Nasal cavity respiratory epithelium epithelial cell of viscerocranial mucosa (primary cell): ENCODE data around the gene COPA. TPM values are rescaled to one million over a fixed set of nuclear protein-coding genes. Genes with fewer than 3 reads are reported as not detected.

Source experiments
- total RNA-seq: library from RNA; depleted of rRNA; stranded (reverse); fragments of >200 nt; gene quantifications from 2 replicates; pipeline ENCODE4 v1.2.3, GENCODE V29; 2014

Gene COPA
- 156 and 194 TPM in 2 replicates for total RNA-seq

DNA sequence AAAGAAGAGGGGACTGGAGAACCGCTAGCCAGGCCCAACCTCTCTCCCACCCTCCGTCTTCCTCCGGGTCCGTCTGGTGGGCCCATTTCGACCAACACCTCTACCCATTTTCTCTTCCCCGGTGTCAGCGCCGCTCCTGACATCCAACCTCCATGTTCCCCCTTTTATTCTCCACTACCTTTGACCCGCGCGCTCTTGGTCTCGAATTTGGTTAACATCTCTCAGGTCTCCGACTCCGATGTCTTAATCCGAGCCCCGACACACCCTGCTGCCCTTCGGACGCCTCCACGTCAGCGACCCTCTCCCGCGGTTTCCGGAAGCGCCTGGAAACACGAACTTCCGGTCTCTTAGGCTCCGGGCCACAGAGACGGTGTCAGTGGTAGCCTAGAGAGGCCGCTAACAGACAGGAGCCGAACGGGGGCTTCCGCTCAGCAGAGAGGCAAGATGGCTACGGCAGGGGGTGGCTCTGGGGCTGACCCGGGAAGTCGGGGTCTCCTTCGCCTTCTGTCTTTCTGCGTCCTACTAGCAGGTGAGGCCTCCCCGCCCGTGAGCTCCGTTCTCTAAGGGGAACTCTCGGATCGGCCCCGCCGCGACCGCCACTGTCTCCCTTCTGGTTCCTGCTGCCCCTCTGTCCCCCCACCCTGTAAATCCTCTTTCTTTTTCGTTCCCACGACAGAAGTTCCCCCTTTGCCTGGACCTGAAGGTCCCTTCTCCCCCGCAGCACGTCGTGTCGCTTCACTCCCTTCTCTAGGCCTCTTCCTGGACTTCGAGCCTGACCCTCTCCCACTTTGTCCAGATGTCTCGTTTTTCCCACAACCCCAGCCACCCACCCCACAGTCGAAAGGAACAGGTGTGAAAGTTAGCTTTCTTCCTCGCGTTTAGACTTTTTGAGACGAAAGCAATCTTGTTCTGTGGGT, at the start of gene COPA, which contains the start of gene NCSTN:
Gene COPA, minus strand, starts transcription at position 298 of the 917 bp plus-strand sequence. Its CDS starts 80 bp downstream, at position 218.
Gene NCSTN, plus strand, starts transcription at position 431 of the 917 bp plus-strand sequence. Its CDS starts 14 bp downstream, at position 445.

DNA sequence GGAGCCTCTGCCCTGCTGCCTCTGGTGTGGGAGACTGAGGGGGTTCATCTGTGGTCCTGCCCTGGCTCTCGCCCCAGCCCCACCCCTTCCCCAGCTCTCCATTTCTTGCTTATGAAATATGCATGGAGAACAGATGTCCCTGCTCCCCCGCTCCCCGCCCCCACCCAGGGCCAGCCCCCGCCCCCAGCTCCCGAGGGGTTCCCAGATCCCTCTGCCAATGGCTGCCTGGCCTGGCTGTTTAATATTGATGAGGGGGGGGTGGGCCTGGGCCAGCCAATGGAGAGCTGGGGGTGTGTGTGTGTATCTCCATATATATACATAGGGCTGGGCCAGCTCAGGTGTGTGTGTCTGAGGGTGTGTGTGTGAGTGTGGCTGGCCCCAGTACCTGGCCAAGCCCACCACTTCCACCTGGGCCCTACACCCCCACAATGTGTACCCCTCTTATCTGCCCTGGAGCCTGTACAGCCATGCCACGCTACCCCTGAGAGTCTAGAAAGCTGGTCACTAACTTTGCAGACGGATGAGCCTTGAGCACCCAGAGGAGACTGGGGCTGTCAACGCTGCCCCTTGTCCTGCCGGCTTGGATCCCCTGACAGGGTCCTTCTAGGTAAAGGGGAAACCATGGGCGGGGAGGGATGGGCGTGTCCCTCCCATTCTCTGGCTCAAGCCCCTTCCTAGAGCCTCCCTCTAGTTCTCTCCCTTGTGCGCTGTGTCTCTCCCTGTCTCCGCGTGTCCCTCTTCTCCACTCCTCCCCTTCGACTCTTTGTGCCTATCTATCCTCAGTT, 23.9 kb upstream of the COPA start, which contains the start of gene NHLH1:
Gene NHLH1, plus strand, starts transcription at position 341 of the 785 bp plus-strand sequence. CDS start 3,661 bp downstream, outside the sequence.

DNA sequence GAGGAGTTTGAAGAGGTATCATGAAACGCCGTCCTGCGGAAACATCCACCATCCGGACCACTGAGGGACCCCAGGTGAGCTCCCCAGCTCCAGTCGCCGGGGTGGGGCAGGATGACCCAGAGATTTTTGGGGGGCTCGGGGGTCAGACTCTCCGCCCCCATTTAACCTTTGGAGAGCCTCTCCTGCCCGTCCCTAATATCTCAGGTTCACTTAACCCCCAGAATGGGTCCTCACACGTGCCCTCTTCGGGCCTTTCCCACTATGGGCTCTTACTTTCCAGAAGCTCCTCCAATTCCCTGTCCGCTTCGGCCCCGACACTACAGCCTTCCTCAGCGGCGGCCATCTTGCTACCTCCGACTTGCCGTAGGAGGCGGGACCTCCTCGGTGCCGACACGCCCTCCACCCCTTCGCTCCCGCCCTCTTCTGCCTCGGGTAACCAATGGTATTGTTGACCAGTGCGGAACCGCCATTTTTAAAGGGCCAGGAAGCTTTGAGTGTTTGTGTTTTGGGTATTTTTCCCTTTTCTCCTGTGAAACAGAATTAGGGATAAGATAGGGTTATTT, 58.2 kb downstream of the COPA start, which contains the start of gene PEX19:
Gene PEX19, minus strand, starts transcription at position 352 of the 563 bp plus-strand sequence. Its CDS starts 9 bp downstream, at position 343.

DNA sequence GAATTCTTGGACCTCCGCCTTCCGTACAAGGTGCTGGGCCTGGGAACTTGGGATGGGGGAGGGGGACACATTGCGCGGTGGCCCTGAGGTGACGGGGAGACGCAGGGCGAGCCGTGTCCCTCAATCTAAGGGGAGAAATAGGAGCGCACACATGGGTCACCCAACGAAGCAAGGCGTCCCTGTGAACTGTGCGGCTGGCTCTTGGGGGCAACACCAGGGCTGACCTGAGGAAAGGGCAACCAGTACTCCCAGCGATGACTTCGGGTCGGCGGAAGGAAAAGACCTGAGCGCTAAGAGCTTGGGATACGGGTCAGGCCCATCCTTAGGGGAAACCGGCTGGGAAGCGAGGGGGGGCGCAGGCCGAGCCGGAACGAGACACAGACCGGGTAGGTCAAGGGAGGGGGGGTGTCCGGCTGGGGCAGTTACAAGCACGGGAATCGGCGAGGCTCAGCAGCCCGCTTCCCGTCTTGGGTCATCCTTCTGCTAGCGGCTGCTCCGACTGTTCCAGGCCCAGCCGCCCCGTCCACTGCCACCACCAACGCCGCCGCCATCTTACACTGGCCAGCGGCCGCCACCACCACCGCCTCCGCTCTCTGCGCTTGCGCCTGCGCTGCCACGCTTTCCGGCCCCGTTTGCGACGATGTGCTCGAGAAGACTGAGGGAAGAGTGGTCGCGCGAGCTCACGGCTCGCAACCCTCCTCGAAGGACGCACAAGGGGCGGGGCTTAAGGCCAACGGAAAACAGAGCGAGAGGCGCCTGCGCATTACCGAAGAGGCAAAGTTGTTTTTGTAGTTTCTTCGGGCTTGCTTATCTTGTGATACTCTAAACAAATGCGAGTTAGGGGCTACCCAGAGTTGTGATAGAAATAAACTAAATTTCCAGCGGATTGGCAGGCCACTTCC, 80.9 kb downstream of the COPA start, which contains the start of gene DCAF8:
Gene DCAF8, minus strand, starts transcription at position 657 of the 902 bp plus-strand sequence. CDS start 18,541 bp downstream, outside the sequence.

Other genes starting within 250 kb of the COPA start
- 37.9 and 79.6 TPM in 2 replicates for gene IGSF8, start 244.6 kb downstream of the COPA start, total RNA-seq
- gene ATP1A2, start 227.5 kb downstream of the COPA start, total RNA-seq: not detected in 2 replicates
- not detected in 2 replicates for gene ATP1A4, start 191.6 kb downstream of the COPA start, total RNA-seq
- not detected in 2 replicates for gene CASQ1, start 152.7 kb downstream of the COPA start, total RNA-seq
- gene PEA15, start 137.9 kb downstream of the COPA start, total RNA-seq: 25.6 and 93.9 TPM in 2 replicates
- gene DCAF8, start 80.7 kb downstream of the COPA start, total RNA-seq: 53.0 and 71.9 TPM in 2 replicates
- gene PEX19, start 58.1 kb downstream of the COPA start, total RNA-seq: 38.2 and 40.3 TPM in 2 replicates
- 53.0 and 97.3 TPM in 2 replicates for gene NCSTN, start 133 bp upstream of the COPA start, total RNA-seq
- gene NHLH1, start 23.8 kb upstream of the COPA start, total RNA-seq: 0.07 TPM in 1 of 2 replicates, not detected in the other
- gene VANGL2, start 57.3 kb upstream of the COPA start, total RNA-seq: 3.1 and 25.8 TPM in 2 replicates
- not detected in 2 replicates for gene SLAMF6, start 180.0 kb upstream of the COPA start, total RNA-seq
- gene CD84, start 236.2 kb upstream of the COPA start, total RNA-seq: not detected in 2 replicates